Neural cell (in vitro differentiated cells): ENCODE data around the gene CD248. TPM values are rescaled to one million over a fixed set of nuclear protein-coding genes. Genes with fewer than 3 reads are reported as not detected.
A peak's percentile ranks its signal among the peaks of the same experiment; 100 is the strongest.

Experiments
- H2AFZ ChIP-seq: fragments of 200-600, 300-800 bp; sonication (generic), shearing (Covaris generic); 2 replicates; pipeline ENCODE4 v1.6.0; 2014; ENCODE audit warnings: low read depth, mild to moderate bottlenecking, antibody characterized with exemption, low read length, moderate library complexity
- H3F3A ChIP-seq: fragments of 200-600 bp; shearing (Covaris generic); 2 replicates; pipeline ENCODE4 v1.6.1; 2016; ENCODE audit warnings: mild to moderate bottlenecking, moderate library complexity, mixed read lengths, antibody characterized with exemption, low read length; ENCODE audit not compliant: insufficient read depth, poor library complexity, severe bottlenecking
- H3K27ac ChIP-seq: fragments of 200-600, 300-800 bp; sonication (generic), shearing (Covaris generic); 2 replicates; pipeline ENCODE4 v1.5.1; 2014; ENCODE audit warnings: mild to moderate bottlenecking, low read length, moderate library complexity
- H3K27me3 ChIP-seq: fragments of 300-800, 200-600 bp; sonication (generic), shearing (Covaris generic); 2 replicates; pipeline ENCODE4 v1.6.0; 2014; ENCODE audit warnings: mild to moderate bottlenecking, low read depth, low read length, moderate library complexity; ENCODE audit not compliant: insufficient read depth
- H3K36me3 ChIP-seq: fragments of 300-800, 200-600 bp; sonication (generic), shearing (Covaris generic); 2 replicates; pipeline ENCODE4 v1.5.1; 2014; ENCODE audit warnings: mild to moderate bottlenecking, antibody characterized with exemption, low read length, moderate library complexity; ENCODE audit not compliant: insufficient read depth
- H3K4me2 ChIP-seq: fragments of 300-800, 200-600 bp; sonication (generic), shearing (Covaris generic); 2 replicates; pipeline ENCODE4 v1.6.0; 2014; ENCODE audit warnings: mild to moderate bottlenecking, low read length
- H3K4me3 ChIP-seq: fragments of 300-800, 200-600 bp; sonication (generic), shearing (Covaris generic); 2 replicates; pipeline ENCODE4 v1.5.1; 2014; ENCODE audit warnings: mild to moderate bottlenecking, low read length, moderate library complexity
- H3K79me2 ChIP-seq: fragments of 200-600 bp; shearing (Covaris generic); replicated peaks from 2 replicates; pipeline ENCODE4 v1.6.0; 2014; ENCODE audit warnings: mild to moderate bottlenecking, low read length, moderate library complexity; ENCODE audit not compliant: insufficient read depth
- H3K9ac ChIP-seq: fragments of 300-800, 200-600 bp; sonication (generic), shearing (Covaris generic); 2 replicates; pipeline ENCODE4 v1.6.1; 2016; ENCODE audit warnings: mild to moderate bottlenecking, low read length, mixed read lengths
- H3K9me2 ChIP-seq: fragments of 200-600 bp; shearing (Covaris generic); 2 replicates; pipeline ENCODE4 v1.6.1; 2016; ENCODE audit warnings: mild to moderate bottlenecking, low read length, mixed read lengths; ENCODE audit not compliant: insufficient read depth
- H3K9me3 ChIP-seq: fragments of 200-600, 300-800 bp; sonication (generic), shearing (Covaris generic); 2 replicates; pipeline ENCODE4 v1.6.1; 2016; ENCODE audit warnings: mild to moderate bottlenecking, mixed run types, low read length, moderate library complexity, mixed read lengths
- H4K20me1 ChIP-seq: fragments of 200-600 bp; shearing (Covaris generic); 2 replicates; pipeline ENCODE4 v1.6.1; 2016; ENCODE audit warnings: mild to moderate bottlenecking, mixed run types; ENCODE audit not compliant: insufficient read depth
- EP300 ChIP-seq: fragments of 450-650 bp; conservative IDR thresholded peaks from 2 replicates; pipeline ENCODE4 v1.6.1; 2014; ENCODE audit warnings: antibody characterized with exemption, mild to moderate bottlenecking, moderate library complexity; ENCODE audit not compliant: poor library complexity, severe bottlenecking
- EZH2 ChIP-seq: fragments of 200-600, 300-800 bp; shearing (Covaris generic), sonication (generic); IDR thresholded peaks from 2 replicates; pipeline ENCODE4 v1.6.1; 2014; ENCODE audit warnings: antibody characterized with exemption, low read length, borderline replicate concordance, mild to moderate bottlenecking; ENCODE audit not compliant: insufficient read depth, poor library complexity, severe bottlenecking
- MXI1 ChIP-seq: fragments of 450-650 bp; conservative IDR thresholded peaks from 2 replicates; pipeline ENCODE4 v1.6.1; 2014; ENCODE audit warnings: antibody characterized with exemption, mild to moderate bottlenecking; ENCODE audit not compliant: poor library complexity, severe bottlenecking
- POLR2AphosphoS5 ChIP-seq: IDR thresholded peaks from 2 replicates; pipeline ENCODE4 v1.6.1; 2012
- RAD21 ChIP-seq: fragments of 450-650 bp; conservative IDR thresholded peaks from 2 replicates; pipeline ENCODE4 v1.6.1; 2014; ENCODE audit warnings: antibody characterized with exemption, mild to moderate bottlenecking, moderate library complexity
- SMC3 ChIP-seq: fragments of 450-650 bp; conservative IDR thresholded peaks from 2 replicates; pipeline ENCODE4 v1.6.1; 2014; ENCODE audit warnings: antibody characterized with exemption, mild to moderate bottlenecking, moderate library complexity; ENCODE audit not compliant: poor library complexity
- TAF1 ChIP-seq: IDR thresholded peaks from 2 replicates; pipeline ENCODE4 v1.6.1; 2012; ENCODE audit warnings: low read depth
- polyA plus RNA-seq: library from polyadenylated mRNA; depleted of rRNA; stranded (reverse); fragments of >200 nt; gene quantifications from 2 replicates; pipeline ENCODE4 v1.2.3, GENCODE V29; 2014
- TF ChIP-seq, protein P1 (sequence below): IDR thresholded peaks from 2 replicates; pipeline ENCODE4 v1.6.1; 2012; ENCODE audit warnings: borderline replicate concordance
- TF ChIP-seq, protein P2 (sequence below): fragments of 450-650 bp; IDR thresholded peaks from 2 replicates; pipeline ENCODE4 v1.5.1; 2014; ENCODE audit warnings: antibody characterized with exemption, mild to moderate bottlenecking, moderate library complexity; ENCODE audit not compliant: poor library complexity, severe bottlenecking

Gene CD248
- polyA plus RNA-seq, 1 donor from 2014 or later = not detected

GRCh38 chr11:66317322-66317722, 478 bp upstream of the CD248 start:
- Histone ChIP-seq H3K9me3 (no peaks in the 10 kb centered on the region), H3K27ac (no peak overlapping the region), H3K27me3 (peaks cover 2% of the 10 kb centered on the region), H3K4me3 (no peak overlapping the region), H3K36me3 (no peaks in the 10 kb centered on the region), H4K20me1 (no peaks in the 10 kb centered on the region), H3K79me2 (no peaks in the 10 kb centered on the region), H2AFZ (no peak overlapping the region), H3K9ac (peak overlapping the region; percentile 1), H3F3A (no peaks in the 10 kb centered on the region), H3K9me2 (no peaks in the 10 kb centered on the region), H3K4me2 (no peak overlapping the region)
- no peak for TF ChIP-seq SMC3
- TF ChIP-seq, protein P1, sequence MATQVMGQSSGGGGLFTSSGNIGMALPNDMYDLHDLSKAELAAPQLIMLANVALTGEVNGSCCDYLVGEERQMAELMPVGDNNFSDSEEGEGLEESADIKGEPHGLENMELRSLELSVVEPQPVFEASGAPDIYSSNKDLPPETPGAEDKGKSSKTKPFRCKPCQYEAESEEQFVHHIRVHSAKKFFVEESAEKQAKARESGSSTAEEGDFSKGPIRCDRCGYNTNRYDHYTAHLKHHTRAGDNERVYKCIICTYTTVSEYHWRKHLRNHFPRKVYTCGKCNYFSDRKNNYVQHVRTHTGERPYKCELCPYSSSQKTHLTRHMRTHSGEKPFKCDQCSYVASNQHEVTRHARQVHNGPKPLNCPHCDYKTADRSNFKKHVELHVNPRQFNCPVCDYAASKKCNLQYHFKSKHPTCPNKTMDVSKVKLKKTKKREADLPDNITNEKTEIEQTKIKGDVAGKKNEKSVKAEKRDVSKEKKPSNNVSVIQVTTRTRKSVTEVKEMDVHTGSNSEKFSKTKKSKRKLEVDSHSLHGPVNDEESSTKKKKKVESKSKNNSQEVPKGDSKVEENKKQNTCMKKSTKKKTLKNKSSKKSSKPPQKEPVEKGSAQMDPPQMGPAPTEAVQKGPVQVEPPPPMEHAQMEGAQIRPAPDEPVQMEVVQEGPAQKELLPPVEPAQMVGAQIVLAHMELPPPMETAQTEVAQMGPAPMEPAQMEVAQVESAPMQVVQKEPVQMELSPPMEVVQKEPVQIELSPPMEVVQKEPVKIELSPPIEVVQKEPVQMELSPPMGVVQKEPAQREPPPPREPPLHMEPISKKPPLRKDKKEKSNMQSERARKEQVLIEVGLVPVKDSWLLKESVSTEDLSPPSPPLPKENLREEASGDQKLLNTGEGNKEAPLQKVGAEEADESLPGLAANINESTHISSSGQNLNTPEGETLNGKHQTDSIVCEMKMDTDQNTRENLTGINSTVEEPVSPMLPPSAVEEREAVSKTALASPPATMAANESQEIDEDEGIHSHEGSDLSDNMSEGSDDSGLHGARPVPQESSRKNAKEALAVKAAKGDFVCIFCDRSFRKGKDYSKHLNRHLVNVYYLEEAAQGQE = no peak
- TF ChIP-seq, protein P2, sequence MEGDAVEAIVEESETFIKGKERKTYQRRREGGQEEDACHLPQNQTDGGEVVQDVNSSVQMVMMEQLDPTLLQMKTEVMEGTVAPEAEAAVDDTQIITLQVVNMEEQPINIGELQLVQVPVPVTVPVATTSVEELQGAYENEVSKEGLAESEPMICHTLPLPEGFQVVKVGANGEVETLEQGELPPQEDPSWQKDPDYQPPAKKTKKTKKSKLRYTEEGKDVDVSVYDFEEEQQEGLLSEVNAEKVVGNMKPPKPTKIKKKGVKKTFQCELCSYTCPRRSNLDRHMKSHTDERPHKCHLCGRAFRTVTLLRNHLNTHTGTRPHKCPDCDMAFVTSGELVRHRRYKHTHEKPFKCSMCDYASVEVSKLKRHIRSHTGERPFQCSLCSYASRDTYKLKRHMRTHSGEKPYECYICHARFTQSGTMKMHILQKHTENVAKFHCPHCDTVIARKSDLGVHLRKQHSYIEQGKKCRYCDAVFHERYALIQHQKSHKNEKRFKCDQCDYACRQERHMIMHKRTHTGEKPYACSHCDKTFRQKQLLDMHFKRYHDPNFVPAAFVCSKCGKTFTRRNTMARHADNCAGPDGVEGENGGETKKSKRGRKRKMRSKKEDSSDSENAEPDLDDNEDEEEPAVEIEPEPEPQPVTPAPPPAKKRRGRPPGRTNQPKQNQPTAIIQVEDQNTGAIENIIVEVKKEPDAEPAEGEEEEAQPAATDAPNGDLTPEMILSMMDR = no peak
- TF ChIP-seq RAD21 = no peak
- no peak for TF ChIP-seq EP300
- no peak for TF ChIP-seq TAF1

DNA sequence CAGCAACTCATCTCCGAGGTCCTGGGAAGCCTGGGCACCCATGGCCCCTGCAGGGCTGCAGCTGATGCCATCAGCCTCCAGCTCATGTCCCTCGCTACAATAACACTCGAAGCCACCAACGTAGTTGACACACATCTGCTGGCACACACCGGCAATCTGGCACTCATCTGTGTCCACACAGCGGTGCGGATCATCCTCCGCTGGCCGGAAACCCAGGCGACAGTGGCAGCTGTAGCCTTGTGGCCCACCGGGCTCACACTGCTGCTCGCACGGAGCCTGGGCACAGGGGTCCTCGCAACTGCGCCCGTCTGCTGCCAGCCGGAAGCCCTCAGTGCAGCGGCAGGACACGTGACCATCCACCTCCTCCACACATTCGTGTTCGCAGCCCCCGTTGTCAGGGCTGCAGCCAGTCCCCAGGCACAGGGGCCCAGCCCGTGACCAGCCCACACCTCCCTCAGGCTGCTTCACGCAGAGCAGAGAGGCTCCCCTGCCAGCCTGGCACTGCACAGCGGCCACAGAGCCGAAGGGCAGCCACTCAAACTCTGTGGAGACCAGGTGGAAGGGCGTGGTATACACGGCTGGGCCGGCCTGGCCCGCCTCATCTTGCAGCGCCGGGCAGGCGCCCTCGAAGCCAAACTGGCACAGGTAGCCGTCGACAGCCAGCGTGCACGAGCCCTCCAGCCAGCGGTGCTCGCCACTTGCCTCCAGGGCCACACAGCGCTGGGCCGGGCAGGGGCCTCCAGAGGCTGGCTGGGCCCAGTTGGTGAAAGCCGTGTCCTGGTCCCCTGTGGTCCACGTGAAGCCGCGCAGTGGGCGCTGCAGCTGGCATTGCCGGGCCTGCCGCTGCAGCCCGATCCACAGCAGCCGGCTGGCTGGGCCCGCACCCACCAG, 678 bp downstream of the CD248 start:
- H2AFZ ChIP-seq = no peak overlapping the region
- no peak overlapping the region for H3K4me3 ChIP-seq
- TF ChIP-seq EZH2 = no peak
- no peak for TF ChIP-seq POLR2AphosphoS5
- TF ChIP-seq, protein P1 = no peak
- TF ChIP-seq SMC3 = no peak
- no peak for TF ChIP-seq TAF1
- no peak for TF ChIP-seq RAD21
- no peak for TF ChIP-seq EP300
- TF ChIP-seq, protein P2 = no peak
- no peak for TF ChIP-seq MXI1
- no peaks in the 10 kb centered on the region for H3K36me3 ChIP-seq
- H4K20me1 ChIP-seq = no peaks in the 10 kb centered on the region
- H3K9me3 ChIP-seq = no peaks in the 10 kb centered on the region
- H3K27ac ChIP-seq = no peak overlapping the region
- no peaks in the 10 kb centered on the region for H3K79me2 ChIP-seq
- peaks cover 11% of the 10 kb centered on the region for H3K27me3 ChIP-seq
- no peaks in the 10 kb centered on the region for H3F3A ChIP-seq
- H3K9ac ChIP-seq = no peak overlapping the region
- no peak overlapping the region for H3K4me2 ChIP-seq
- H3K9me2 ChIP-seq = no peaks in the 10 kb centered on the region
